Measurements from ENCODE around the gene PCDHGA1.

GRCh38 chr5:141494761-141495452 is 164.6 kb downstream of the PCDHGA1 start:
- TF ChIP-seq CTCF (IDR thresholded peaks at IDR 0.05) (no peak), POLR2A (IDR thresholded peaks at IDR 0.05) (no peak), EP300 (IDR thresholded peaks at IDR 0.05) (no peak)

Measured in tibial nerve (tissue), 4 donors.